ENCODE data around the gene ORM1.
"Not testable (repeated sequence)": the region's sequence is repeated elsewhere in the genome, so short reads cannot be mapped to it uniquely, and the experiment has no call there.

The ORM1 gene

GRCh38 chr9:114322831-114323531 is at the start of gene ORM1:
TSS of gene ORM1 (plus strand) at chr9:114323098. CDS start at chr9:114323134, 36 bp downstream.
- H3K27ac ChIP-seq (ENCODE audit: low read length); H3K27me3 ChIP-seq (ENCODE audit: low read depth, low read length); H3K36me3 ChIP-seq (ENCODE audit: control insufficient read depth in 1 of 2, insufficient read depth in 2 of 2, low read length in 2 of 2); H3K4me3 ChIP-seq (ENCODE audit: low read depth in 1 of 2, low read length in 2 of 2); H3K9me3 ChIP-seq (ENCODE audit: control insufficient read depth in 1 of 2, low read length in 2 of 2); H3K4me1 ChIP-seq (ENCODE audit: control insufficient read depth in 1 of 2, insufficient read depth in 2 of 2, low read length in 2 of 2): not testable (repeated sequence)

GRCh38 chr9:114273461-114273881 is 49.4 kb upstream of the ORM1 start:
- Histone ChIP-seq H3K27me3 (ENCODE audit: low read depth, low read length) (no peaks in the 10 kb centered on the region), H3K27ac (ENCODE audit: low read length) (no peak overlapping the region), H3K36me3 (ENCODE audit: control insufficient read depth in 1 of 2, insufficient read depth in 2 of 2, low read length in 2 of 2) (peaks cover 0 to 4% of the 10 kb centered on the region in 2 donors), H3K9me3 (ENCODE audit: control insufficient read depth in 1 of 2, low read length in 2 of 2) (no peaks in the 10 kb centered on the region), H3K4me3 (ENCODE audit: low read depth in 1 of 2, low read length in 2 of 2) (no peak overlapping the region), H3K4me1 (ENCODE audit: control insufficient read depth in 1 of 2, insufficient read depth in 2 of 2, low read length in 2 of 2) (no peaks in the 10 kb centered on the region)

DNA sequence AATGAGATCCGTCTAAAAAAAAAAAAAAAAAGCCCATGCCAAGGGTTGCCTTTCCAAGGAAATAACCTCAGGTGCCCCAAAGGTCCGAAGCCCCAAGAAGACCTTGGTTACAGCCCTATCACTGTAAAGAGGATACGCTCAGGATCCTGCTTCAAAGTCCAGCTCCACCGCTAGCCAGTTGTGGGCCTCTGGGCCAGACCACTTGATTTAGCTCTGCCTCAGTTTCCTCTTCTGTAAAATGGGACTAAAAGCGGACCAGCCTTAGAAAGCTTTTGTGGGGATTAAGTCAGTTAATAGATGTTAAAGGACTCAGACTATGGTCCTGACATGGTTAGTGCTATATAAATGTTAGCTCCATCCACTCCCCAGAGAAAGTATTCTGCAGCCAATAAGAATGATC is 48.7 kb upstream of the ORM1 start:
- no peaks in the 10 kb centered on the region for H3K27me3 ChIP-seq (ENCODE audit: low read depth, low read length)
- H3K9me3 ChIP-seq (ENCODE audit: control insufficient read depth in 1 of 2, low read length in 2 of 2), result no peaks in the 10 kb centered on the region
- peaks cover 0 to 4% of the 10 kb centered on the region in 2 donors for H3K36me3 ChIP-seq (ENCODE audit: control insufficient read depth in 1 of 2, insufficient read depth in 2 of 2, low read length in 2 of 2)
- no peak overlapping the region for H3K27ac ChIP-seq (ENCODE audit: low read length)
- H3K4me3 ChIP-seq (ENCODE audit: low read depth in 1 of 2, low read length in 2 of 2), result no peak overlapping the region
- no peaks in the 10 kb centered on the region for H3K4me1 ChIP-seq (ENCODE audit: control insufficient read depth in 1 of 2, insufficient read depth in 2 of 2, low read length in 2 of 2)

GRCh38 chr9:114275246-114276004 is 47.5 kb upstream of the ORM1 start:
- Histone ChIP-seq H3K4me1 (ENCODE audit: control insufficient read depth in 1 of 2, insufficient read depth in 2 of 2, low read length in 2 of 2) (no peaks in the 10 kb centered on the region), H3K36me3 (ENCODE audit: control insufficient read depth in 1 of 2, insufficient read depth in 2 of 2, low read length in 2 of 2) (peaks cover 0 to 4% of the 10 kb centered on the region in 2 donors), H3K27me3 (ENCODE audit: low read depth, low read length) (no peaks in the 10 kb centered on the region), H3K4me3 (ENCODE audit: low read depth in 1 of 2, low read length in 2 of 2) (no peak overlapping the region), H3K9me3 (ENCODE audit: control insufficient read depth in 1 of 2, low read length in 2 of 2) (no peaks in the 10 kb centered on the region), H3K27ac (ENCODE audit: low read length) (no peak overlapping the region)

DNA sequence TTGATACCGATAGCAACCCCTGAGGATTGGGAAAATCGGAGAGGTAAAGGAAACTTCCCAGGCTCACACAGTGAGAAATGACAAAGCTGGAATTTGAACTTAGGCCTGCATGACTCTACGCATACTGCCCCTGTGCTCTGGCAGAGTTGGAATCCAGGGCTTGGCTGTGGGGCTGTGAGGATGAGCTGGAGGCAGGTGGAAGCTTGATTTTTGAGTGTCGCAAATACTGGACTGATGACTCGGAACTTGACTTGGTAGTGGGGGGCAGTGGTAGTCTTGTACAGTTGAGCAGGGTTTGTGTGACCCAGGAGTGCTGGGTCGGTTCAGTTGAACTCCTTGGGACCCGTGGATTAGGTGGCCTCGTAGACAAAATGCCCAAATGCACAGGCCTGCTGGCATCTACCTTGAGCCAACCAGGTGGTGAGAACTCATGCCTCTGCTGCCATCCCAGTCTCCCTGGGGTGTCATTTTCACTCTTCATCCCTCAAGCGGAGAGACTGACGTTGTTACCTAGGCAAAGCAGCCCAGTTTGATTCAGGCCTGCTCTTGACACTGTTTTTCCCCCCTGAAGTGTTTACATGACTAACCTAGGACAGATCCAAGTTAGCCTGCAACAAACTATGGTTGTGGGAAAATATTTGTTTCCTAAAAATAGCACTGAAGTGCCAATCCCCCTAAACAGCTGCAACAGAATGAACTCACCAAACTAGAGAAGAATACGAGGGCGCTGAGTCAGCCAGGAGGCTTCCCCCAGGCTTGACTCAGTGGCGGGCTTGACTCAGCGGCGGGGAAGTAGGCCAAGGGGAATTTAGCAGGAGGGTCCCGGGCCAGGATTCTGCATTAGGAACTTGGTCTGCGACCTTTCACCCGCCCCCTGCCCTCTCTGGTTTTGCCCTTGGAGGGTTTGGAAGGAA is 45.7 kb upstream of the ORM1 start:
- Histone ChIP-seq H3K36me3 (ENCODE audit: control insufficient read depth in 1 of 2, insufficient read depth in 2 of 2, low read length in 2 of 2) (peaks cover 0 to 5% of the 10 kb centered on the region in 2 donors), H3K4me1 (ENCODE audit: control insufficient read depth in 1 of 2, insufficient read depth in 2 of 2, low read length in 2 of 2) (no peaks in the 10 kb centered on the region), H3K27ac (ENCODE audit: low read length) (no peak overlapping the region), H3K4me3 (ENCODE audit: low read depth in 1 of 2, low read length in 2 of 2) (no peak overlapping the region), H3K9me3 (ENCODE audit: control insufficient read depth in 1 of 2, low read length in 2 of 2) (no peaks in the 10 kb centered on the region), H3K27me3 (ENCODE audit: low read depth, low read length) (no peaks in the 10 kb centered on the region)

GRCh38 chr9:114278356-114278755 is 44.5 kb upstream of the ORM1 start:
- Histone ChIP-seq H3K4me1 (ENCODE audit: control insufficient read depth in 1 of 2, insufficient read depth in 2 of 2, low read length in 2 of 2) (no peaks in the 10 kb centered on the region), H3K9me3 (ENCODE audit: control insufficient read depth in 1 of 2, low read length in 2 of 2) (no peaks in the 10 kb centered on the region), H3K4me3 (ENCODE audit: low read depth in 1 of 2, low read length in 2 of 2) (no peak overlapping the region), H3K27me3 (ENCODE audit: low read depth, low read length) (no peaks in the 10 kb centered on the region), H3K27ac (ENCODE audit: low read length) (no peak overlapping the region), H3K36me3 (ENCODE audit: control insufficient read depth in 1 of 2, insufficient read depth in 2 of 2, low read length in 2 of 2) (peaks cover 0 to 7% of the 10 kb centered on the region in 2 donors)

DNA sequence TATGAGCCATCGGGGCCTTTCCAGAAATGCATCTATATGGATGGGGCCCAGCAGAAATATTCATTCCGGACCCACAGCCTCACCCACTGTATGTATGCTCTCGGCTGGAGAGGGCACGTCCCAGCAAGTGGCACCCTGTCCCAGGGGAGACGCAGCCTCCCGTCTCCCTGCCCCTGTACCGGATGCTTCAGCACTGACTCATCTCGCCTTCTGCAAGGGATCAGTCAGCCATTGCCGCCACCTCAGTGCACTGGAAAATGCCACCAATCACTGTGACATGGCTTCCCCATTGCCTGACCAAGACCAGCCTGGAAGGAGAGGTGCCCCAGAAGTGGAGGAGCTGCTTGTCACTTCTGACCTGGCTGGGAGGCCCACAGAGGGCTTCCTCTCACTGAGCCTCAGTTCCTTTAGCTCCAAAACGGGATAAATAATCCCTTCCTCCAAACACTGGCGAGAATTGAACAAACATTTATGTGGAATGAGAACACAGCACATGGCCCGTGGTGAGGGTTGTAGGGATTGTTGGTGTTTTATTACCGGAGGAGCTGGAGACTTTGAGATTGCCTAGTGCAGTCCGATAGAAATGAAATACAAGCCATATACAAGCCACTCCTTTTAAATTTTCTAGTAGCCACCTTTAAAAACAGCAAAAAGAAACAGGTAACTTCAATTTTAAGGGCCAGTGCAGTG is 43.9 kb upstream of the ORM1 start:
- H3K27ac ChIP-seq (ENCODE audit: low read length), result no peak overlapping the region

GRCh38 chr9:114279693-114280092 is 43.2 kb upstream of the ORM1 start:
- Histone ChIP-seq H3K27me3 (ENCODE audit: low read depth, low read length) (no peaks in the 10 kb centered on the region), H3K27ac (ENCODE audit: low read length) (no peak overlapping the region), H3K9me3 (ENCODE audit: control insufficient read depth in 1 of 2, low read length in 2 of 2) (no peaks in the 10 kb centered on the region), H3K36me3 (ENCODE audit: control insufficient read depth in 1 of 2, insufficient read depth in 2 of 2, low read length in 2 of 2) (peaks cover 0 to 9% of the 10 kb centered on the region in 2 donors), H3K4me3 (ENCODE audit: low read depth in 1 of 2, low read length in 2 of 2) (no peak overlapping the region), H3K4me1 (ENCODE audit: control insufficient read depth in 1 of 2, insufficient read depth in 2 of 2, low read length in 2 of 2) (no peaks in the 10 kb centered on the region)

More for the DNA sequence above, 43.9 kb upstream of the ORM1 start:
- Histone ChIP-seq H3K27me3 (ENCODE audit: low read depth, low read length) (no peaks in the 10 kb centered on the region), H3K9me3 (ENCODE audit: control insufficient read depth in 1 of 2, low read length in 2 of 2) (no peaks in the 10 kb centered on the region), H3K4me3 (ENCODE audit: low read depth in 1 of 2, low read length in 2 of 2) (no peak overlapping the region), H3K36me3 (ENCODE audit: control insufficient read depth in 1 of 2, insufficient read depth in 2 of 2, low read length in 2 of 2) (peaks cover 0 to 7% of the 10 kb centered on the region in 2 donors), H3K4me1 (ENCODE audit: control insufficient read depth in 1 of 2, insufficient read depth in 2 of 2, low read length in 2 of 2) (no peaks in the 10 kb centered on the region)

DNA sequence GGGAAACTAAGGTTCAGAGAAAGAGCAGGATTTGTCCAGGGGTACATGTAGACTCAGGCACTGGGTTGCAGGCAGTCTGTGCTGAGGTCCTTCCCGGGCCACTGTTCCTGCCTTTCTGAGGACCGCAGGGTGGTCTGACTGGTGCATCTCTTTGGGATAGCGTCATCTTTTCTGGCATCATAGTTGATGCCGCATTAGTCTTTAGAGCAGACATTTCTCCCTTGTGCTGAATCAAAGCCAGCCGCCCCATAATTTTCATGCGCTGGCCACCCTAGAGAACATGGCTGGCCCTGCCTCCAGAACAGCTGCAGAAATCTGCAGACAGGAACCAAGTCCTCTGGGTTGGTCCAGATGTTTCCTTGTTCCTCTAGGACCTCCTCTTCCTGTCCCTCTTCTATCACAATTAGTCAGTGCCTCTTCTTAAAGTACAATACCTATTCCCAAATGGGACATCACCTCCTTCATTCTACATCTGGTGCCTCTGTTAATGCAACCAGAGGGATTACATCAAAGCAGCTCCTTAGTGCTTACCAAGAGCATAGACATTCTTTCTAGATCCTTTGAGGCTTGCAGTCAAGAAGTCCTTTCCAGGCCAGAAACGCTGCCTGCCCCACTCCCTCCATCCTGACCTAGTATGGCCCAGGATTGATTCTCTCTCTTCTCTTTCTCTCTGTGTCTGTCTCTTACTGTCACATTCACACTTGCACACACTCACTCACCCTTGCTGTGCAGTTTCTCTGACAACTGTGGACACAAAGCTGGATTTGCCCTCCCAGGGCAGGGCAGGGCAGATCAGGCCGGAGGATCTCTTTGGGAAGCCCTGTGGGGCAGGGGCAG is 42.0 kb upstream of the ORM1 start:
- no peaks in the 10 kb centered on the region for H3K9me3 ChIP-seq (ENCODE audit: control insufficient read depth in 1 of 2, low read length in 2 of 2)
- H3K36me3 ChIP-seq (ENCODE audit: control insufficient read depth in 1 of 2, insufficient read depth in 2 of 2, low read length in 2 of 2), result peaks cover 0 to 12% of the 10 kb centered on the region in 2 donors
- no peak overlapping the region for H3K27ac ChIP-seq (ENCODE audit: low read length)
- no peaks in the 10 kb centered on the region for H3K4me1 ChIP-seq (ENCODE audit: control insufficient read depth in 1 of 2, insufficient read depth in 2 of 2, low read length in 2 of 2)
- H3K4me3 ChIP-seq (ENCODE audit: low read depth in 1 of 2, low read length in 2 of 2), result no peak overlapping the region
- no peaks in the 10 kb centered on the region for H3K27me3 ChIP-seq (ENCODE audit: low read depth, low read length)

GRCh38 chr9:114281473-114282103 is 41.3 kb upstream of the ORM1 start:
- no peak overlapping the region for H3K27ac ChIP-seq (ENCODE audit: low read length)
- H3K4me1 ChIP-seq (ENCODE audit: control insufficient read depth in 1 of 2, insufficient read depth in 2 of 2, low read length in 2 of 2), result no peaks in the 10 kb centered on the region
- H3K36me3 ChIP-seq (ENCODE audit: control insufficient read depth in 1 of 2, insufficient read depth in 2 of 2, low read length in 2 of 2), result peaks cover 0 to 9% of the 10 kb centered on the region in 2 donors
- no peak overlapping the region for H3K4me3 ChIP-seq (ENCODE audit: low read depth in 1 of 2, low read length in 2 of 2)
- no peaks in the 10 kb centered on the region for H3K27me3 ChIP-seq (ENCODE audit: low read depth, low read length)
- H3K9me3 ChIP-seq (ENCODE audit: control insufficient read depth in 1 of 2, low read length in 2 of 2), result no peaks in the 10 kb centered on the region

All from muscle layer of duodenum (tissue), 2 donors.